ENCODE results near the gene MYLK2.

DNA sequence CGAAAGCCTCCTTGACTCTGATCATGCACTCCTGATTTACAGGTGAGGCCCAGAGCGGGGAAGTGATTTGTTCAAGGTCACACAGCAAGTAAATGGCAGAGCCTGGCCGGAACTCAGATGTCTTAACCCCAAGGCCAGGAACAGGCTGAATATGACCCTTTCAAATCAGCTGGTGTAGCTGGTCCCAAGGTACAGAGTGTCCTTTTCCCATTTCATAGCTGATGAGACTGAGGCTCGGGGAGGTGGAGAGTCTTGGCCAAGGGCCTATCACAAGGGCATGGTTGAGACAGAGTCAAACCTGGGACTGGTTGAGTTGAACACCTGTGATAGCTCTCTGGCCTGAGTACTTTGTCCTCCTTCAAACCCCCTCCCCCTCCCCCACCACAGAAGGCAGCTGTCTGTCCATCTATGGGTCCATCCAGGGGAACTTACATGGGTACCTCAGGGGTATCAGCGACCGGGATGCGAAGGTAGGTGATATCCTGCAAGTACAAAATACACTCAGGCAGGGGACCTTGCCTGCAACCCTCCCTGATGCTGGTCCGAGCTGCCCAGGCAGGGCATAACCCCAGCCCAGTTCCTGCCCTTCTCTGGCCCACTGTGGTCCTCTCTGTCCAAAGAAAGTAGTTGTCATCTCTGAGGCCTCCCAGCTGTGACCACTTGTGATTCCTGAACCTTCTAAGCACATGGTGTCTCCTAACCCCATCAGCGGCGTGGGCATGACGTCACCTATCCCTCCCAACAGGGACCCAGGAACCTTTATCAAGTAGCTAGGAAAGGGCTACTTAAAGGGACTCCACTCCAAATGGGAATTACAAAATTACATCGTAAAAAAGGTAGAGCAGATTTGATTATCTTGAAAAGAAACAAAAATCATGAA, 45.6 kb downstream of the MYLK2 start:
- TF ChIP-seq, protein P1, sequence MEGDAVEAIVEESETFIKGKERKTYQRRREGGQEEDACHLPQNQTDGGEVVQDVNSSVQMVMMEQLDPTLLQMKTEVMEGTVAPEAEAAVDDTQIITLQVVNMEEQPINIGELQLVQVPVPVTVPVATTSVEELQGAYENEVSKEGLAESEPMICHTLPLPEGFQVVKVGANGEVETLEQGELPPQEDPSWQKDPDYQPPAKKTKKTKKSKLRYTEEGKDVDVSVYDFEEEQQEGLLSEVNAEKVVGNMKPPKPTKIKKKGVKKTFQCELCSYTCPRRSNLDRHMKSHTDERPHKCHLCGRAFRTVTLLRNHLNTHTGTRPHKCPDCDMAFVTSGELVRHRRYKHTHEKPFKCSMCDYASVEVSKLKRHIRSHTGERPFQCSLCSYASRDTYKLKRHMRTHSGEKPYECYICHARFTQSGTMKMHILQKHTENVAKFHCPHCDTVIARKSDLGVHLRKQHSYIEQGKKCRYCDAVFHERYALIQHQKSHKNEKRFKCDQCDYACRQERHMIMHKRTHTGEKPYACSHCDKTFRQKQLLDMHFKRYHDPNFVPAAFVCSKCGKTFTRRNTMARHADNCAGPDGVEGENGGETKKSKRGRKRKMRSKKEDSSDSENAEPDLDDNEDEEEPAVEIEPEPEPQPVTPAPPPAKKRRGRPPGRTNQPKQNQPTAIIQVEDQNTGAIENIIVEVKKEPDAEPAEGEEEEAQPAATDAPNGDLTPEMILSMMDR (IDR thresholded peaks at IDR 0.05): no peak
- TF ChIP-seq POLR2A (IDR thresholded peaks at IDR 0.05): no peak

Measured in adrenal gland (tissue), 5 donors.